Heart left ventricle (tissue), 16 donors: ENCODE measurements around the gene KRT1. TPM values are rescaled to one million over a fixed set of nuclear protein-coding genes. Genes with fewer than 3 reads are reported as not detected.

Source experiments
- ATAC-seq, 4 donors: fragments of 200-7000 bp; cut with Tn5 transposase; one replicate each; pipeline ENCODE4 v1.9.1; 2020 to 2022; ENCODE audit warnings: moderate library complexity in 4 of 4, mild to moderate bottlenecking in 3 of 4, moderate number of reproducible peaks in 1 of 4
- DNase-seq, 5 donors: peaks; one replicate each; pipeline ENCODE4 v3.0.0-alpha.2; 2020
- H3K27ac ChIP-seq, 12 donors: fragments of 200-600 bp; sonication (generic) in 4 of 12; one replicate each; pipeline versions ENCODE4 v1.5.0 to v1.8.0; 2016 to 2022; ENCODE audit warnings: mild to moderate bottlenecking in 2 of 12
- H3K27me3 ChIP-seq, 9 donors: fragments of 200-600 bp; sonication (generic) in 2 of 9; one replicate each; pipeline versions ENCODE4 v1.5.1 to v1.8.0; 2016 to 2022; ENCODE audit warnings: mild to moderate bottlenecking in 3 of 9
- H3K36me3 ChIP-seq, 9 donors: fragments of 200-600 bp; sonication (generic) in 2 of 9; one replicate each; pipeline versions ENCODE4 v1.5.0 to v1.8.0; 2018 to 2022; ENCODE audit warnings: mild to moderate bottlenecking in 2 of 9
- H3K4me1 ChIP-seq, 12 donors: fragments of 200-600 bp; sonication (generic) in 4 of 12; one replicate each; pipeline versions ENCODE4 v1.5.0 to v1.8.0; 2016 to 2022; ENCODE audit warnings: mild to moderate bottlenecking in 3 of 12
- H3K4me3 ChIP-seq, 12 donors: fragments of 200-600 bp; sonication (generic) in 4 of 12; one replicate each; pipeline versions ENCODE4 v1.5.0 to v1.8.0; 2017 to 2022; ENCODE audit warnings: mild to moderate bottlenecking in 9 of 12, moderate library complexity in 4 of 12
- H3K9me3 ChIP-seq, 12 donors: fragments of 200-600 bp; sonication (generic) in 4 of 12; one replicate each; pipeline versions ENCODE4 v1.5.0 to v1.8.0; 2016 to 2022; ENCODE audit warnings: mild to moderate bottlenecking in 1 of 12
- CTCF ChIP-seq, 12 donors: fragments of 200-600 bp; sonication (generic) in 4 of 12; IDR thresholded peaks; one replicate each; pipeline versions ENCODE4 v1.5.0 to v1.8.0; 2018 to 2022; ENCODE audit warnings: antibody characterized with exemption in 12 of 12, mild to moderate bottlenecking in 5 of 12
- POLR2A ChIP-seq, 2 donors: fragments of 450-650 bp; IDR thresholded peaks; one replicate each; pipeline ENCODE4 v1.6.1; 2017; ENCODE audit warnings: antibody characterized with exemption in 2 of 2, mild to moderate bottlenecking in 2 of 2, moderate library complexity in 2 of 2
- WGBS, 4 donors: extraction: QIAGEN DNeasy Blood & Tissue Kit in 2 of 4; methylation state at CpG; one replicate each; pipeline versions ENCODE4 v1.1.5 to v1.1.7; 2013 to 2018; 5-methylcytosine and 5-hydroxymethylcytosine counted together
- intact Hi-C, 10 donors: fragments of 100-400 bp; cut with DNase I; formaldehyde crosslinking; loops; one replicate each; pipeline versions ENCODE4 v1.11.1 to v1.14.2; 2022
- polyA plus RNA-seq, 2 donors: library from polyadenylated mRNA; stranded (reverse); fragments of 200-250 nt; gene quantifications; one replicate each; pipeline ENCODE4 v1.2.3, GENCODE V29; 2013
- total RNA-seq, 9 donors: library from RNA; depleted of rRNA in 2 of 9; stranded (reverse); fragments of >200 nt in 2 of 9; fragmentation: NEBNext Ultra II Directional in 3 of 9; extraction: Animal tissue kit (Norgen Biotek cat#: 25700) in 3 of 9; gene quantifications; one replicate each; pipeline versions ENCODE4 v1.1.0 to v1.2.4, GENCODE V29; 2016 to 2023
- donor health status: ischemic (EF 13 %, LVEDD 7.1; RV severe dilation, severe dysfunction).
- donor health status: healthy with polysubstance abuse.
- donor health status: DM: no; HTN: yes; CAD: no.
- donor health status: DM: no; HTN: no; CAD: no.
- donor health status: ischemic (EF 25% LVEDD 6.9; RV normal size, moderate dysfunction).
- donor health status: ischemic (EF 25% LVEDD 5.7; RV mildly dilated, moderate dysfunction).
- donor health status: healthy.
- donor health status: DM: yes; HTN: yes; CAD: no.
- donor health status: ischemic (EF 35%, LVEDD 5.7; RV mildly dilated, moderate dysfunction).
- donor health status: nonischemic (EF 11% LVEDD 7.7; RV severe dilation, severe dysfunction).
- donor health status: DM: yes; HTN: yes; CAD: no.
- donor health status: PGD.
- donor health status: ischemic (EF 29% LVEDD 5.4; RV normal size, mild dysfunction).
- donor health status: nonischemic (EF 23%, LVEDD 6.1; RV moderate dilation, normal function).

KRT1 gene
- total and polyA plus RNA-seq, 11 donors, result 0.35 TPM; not detected in 10

- ATAC-seq, result no peak
- DNase-seq, result no peak
- WGBS, 4 donors, result 93 to 98% (median 95%) methylated on average over 15 to 16 of the region's 16 CpGs
- no peaks in the 10 kb centered on the region for H3K36me3 ChIP-seq
- no peak within 1 kb of the TSS for H3K27ac ChIP-seq
- intact Hi-C loops, result no loop called here
- TF ChIP-seq CTCF (IDR thresholded peaks at IDR 0.05) (no peak), POLR2A (IDR thresholded peaks at IDR 0.05) (no peak)
- no peaks in the 10 kb centered on the region for H3K9me3 ChIP-seq
- peaks cover 0 to 12% (median 0%) of the 10 kb centered on the region in 12 donors for H3K4me1 ChIP-seq
- peaks cover 0 to 15% (median 0%) of the 10 kb centered on the region in 9 donors for H3K27me3 ChIP-seq
- H3K4me3 ChIP-seq, result no peak within 1 kb of the TSS
Observed at GRCh38 chr12:52651726-52652261, 28.4 kb downstream of the KRT1 start, which contains the start of gene KRT2. KRT2 (minus strand) TSS chr12:52652211; CDS start chr12:52652142, 69 bp downstream.

GRCh38 chr12:52650520-52651081 is 29.6 kb downstream of the KRT1 start:
- Histone ChIP-seq H3K27ac (no peak overlapping the region), H3K4me3 (no peak overlapping the region), H3K27me3 (peaks cover 0 to 15% (median 0%) of the 10 kb centered on the region in 9 donors), H3K36me3 (no peaks in the 10 kb centered on the region), H3K4me1 (peaks cover 0 to 4% (median 0%) of the 10 kb centered on the region in 12 donors), H3K9me3 (no peaks in the 10 kb centered on the region)
- no peak for DNase-seq
- intact Hi-C loops, result no loop called here
- WGBS, 4 donors, result 64 to 81% (median 73%) methylated on average over 12 of the region's 12 CpGs
- no peak for TF ChIP-seq POLR2A (IDR thresholded peaks at IDR 0.05)
- TF ChIP-seq CTCF (IDR thresholded peaks at IDR 0.05), result no peak
- ATAC-seq, result no peak

- no peak for ATAC-seq
- Histone ChIP-seq H3K36me3 (no peaks in the 10 kb centered on the region), H3K4me1 (no peaks in the 10 kb centered on the region), H3K27me3 (peaks cover 0 to 11% (median 0%) of the 10 kb centered on the region in 9 donors), H3K4me3 (no peak overlapping the region), H3K27ac (no peak overlapping the region), H3K9me3 (no peaks in the 10 kb centered on the region)
- 70 to 80% (median 74%) methylated on average over 6 of the region's 6 CpGs for WGBS, 4 donors
- DNase-seq, result no peak
- intact Hi-C loops, result no loop called here
- TF ChIP-seq POLR2A (IDR thresholded peaks at IDR 0.05) (no peak), CTCF (IDR thresholded peaks at IDR 0.05) (no peak)
Observed at GRCh38 chr12:52649066-52649465, 31.1 kb downstream of the KRT1 start.

- no peaks in the 10 kb centered on the region for H3K36me3 ChIP-seq
- H3K27ac ChIP-seq, result no peak overlapping the region
- no peak for ATAC-seq
- TF ChIP-seq CTCF (IDR thresholded peaks at IDR 0.05) (no peak), POLR2A (IDR thresholded peaks at IDR 0.05) (no peak)
- peaks cover 0 to 4% (median 0%) of the 10 kb centered on the region in 9 donors for H3K27me3 ChIP-seq
- no peaks in the 10 kb centered on the region for H3K4me1 ChIP-seq
- no peak for DNase-seq
- no peaks in the 10 kb centered on the region for H3K9me3 ChIP-seq
- WGBS, 4 donors, result 86 to 90% (median 88%) methylated on average over 8 of the region's 8 CpGs
- no peak overlapping the region for H3K4me3 ChIP-seq
- intact Hi-C loops, result no loop called here
Observed at GRCh38 chr12:52648012-52648550, 32.1 kb downstream of the KRT1 start.
